ENCODE data around the gene COL2A1. TPM values are rescaled to one million over a fixed set of nuclear protein-coding genes. Genes with fewer than 3 reads are reported as not detected.

Gene COL2A1
- total RNA-seq, 1 experiment from 2014 or later: 201 TPM

DNA sequence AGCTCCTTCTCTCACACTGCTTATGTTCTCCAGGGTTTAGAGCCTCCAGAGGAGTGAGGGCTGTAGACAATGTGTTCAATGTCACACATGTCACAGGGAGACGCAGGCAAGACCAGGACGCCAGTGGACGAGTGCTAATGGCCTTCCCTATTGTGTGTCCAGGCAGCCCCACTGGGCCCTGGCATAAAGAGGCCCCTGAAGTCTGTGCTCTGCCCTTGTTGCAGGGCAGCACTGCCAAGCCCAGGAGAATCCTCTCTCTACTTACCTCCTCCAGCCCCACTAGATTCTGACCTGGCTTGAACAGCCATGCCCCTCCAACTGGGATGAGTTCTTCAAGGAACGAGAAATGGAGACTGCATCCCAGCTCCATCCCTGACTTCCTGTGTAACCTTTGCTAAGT is 65.7 kb downstream of the COL2A1 start:
- intact Hi-C loops (cut with micrococcal nuclease; ENCODE audit: unreplicated experiment): no loop called here
- Mint-ChIP-seq H3K9me3 (ENCODE audit: unreplicated experiment) (no peaks in the 10 kb centered on the region), H3K27me3 (ENCODE audit: insufficient read depth, unreplicated experiment) (no peaks in the 10 kb centered on the region), H3K27ac (ENCODE audit: unreplicated experiment) (no peak overlapping the region), H3K36me3 (ENCODE audit: insufficient read depth, unreplicated experiment) (no peaks in the 10 kb centered on the region), H3K4me3 (ENCODE audit: unreplicated experiment) (no peak overlapping the region), H3K4me1 (ENCODE audit: low read depth, unreplicated experiment) (peaks cover 13% of the 10 kb centered on the region)
- Histone ChIP-seq H3K4me1 (peaks cover 6% of the 10 kb centered on the region; the same call in 1 of the 2 replicates), H3K36me3 (ENCODE audit: control insufficient read depth, insufficient read depth, low read length) (no peaks in the 10 kb centered on the region), H3K4me3 (ENCODE audit: low read depth, low read length) (no peak overlapping the region), H3K9me3 (no peaks in the 10 kb centered on the region), H3K27me3 (replicated peaks; ENCODE audit: control insufficient read depth, insufficient read depth, low read length) (no peaks in the 10 kb centered on the region)
- DNase-seq: no peak
- TF ChIP-seq, protein P1, sequence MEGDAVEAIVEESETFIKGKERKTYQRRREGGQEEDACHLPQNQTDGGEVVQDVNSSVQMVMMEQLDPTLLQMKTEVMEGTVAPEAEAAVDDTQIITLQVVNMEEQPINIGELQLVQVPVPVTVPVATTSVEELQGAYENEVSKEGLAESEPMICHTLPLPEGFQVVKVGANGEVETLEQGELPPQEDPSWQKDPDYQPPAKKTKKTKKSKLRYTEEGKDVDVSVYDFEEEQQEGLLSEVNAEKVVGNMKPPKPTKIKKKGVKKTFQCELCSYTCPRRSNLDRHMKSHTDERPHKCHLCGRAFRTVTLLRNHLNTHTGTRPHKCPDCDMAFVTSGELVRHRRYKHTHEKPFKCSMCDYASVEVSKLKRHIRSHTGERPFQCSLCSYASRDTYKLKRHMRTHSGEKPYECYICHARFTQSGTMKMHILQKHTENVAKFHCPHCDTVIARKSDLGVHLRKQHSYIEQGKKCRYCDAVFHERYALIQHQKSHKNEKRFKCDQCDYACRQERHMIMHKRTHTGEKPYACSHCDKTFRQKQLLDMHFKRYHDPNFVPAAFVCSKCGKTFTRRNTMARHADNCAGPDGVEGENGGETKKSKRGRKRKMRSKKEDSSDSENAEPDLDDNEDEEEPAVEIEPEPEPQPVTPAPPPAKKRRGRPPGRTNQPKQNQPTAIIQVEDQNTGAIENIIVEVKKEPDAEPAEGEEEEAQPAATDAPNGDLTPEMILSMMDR (IDR thresholded peaks at IDR 0.05; ENCODE audit: insufficient read depth in 1 of 2, low read depth in 1 of 2, low read length in 1 of 2, severe bottlenecking in 1 of 2, unreplicated experiment in 1 of 2): no peak
- POLR2A ChIA-PET: no interaction called here
- no TSS peak for BruUV-seq (replicated peaks)
- CTCF ChIA-PET: interaction anchor here (1.8 kb wide), 1 partner anchor 33 kb away, joined by 4 read pairs; no protein-coding TSS in a partner anchor

DNA sequence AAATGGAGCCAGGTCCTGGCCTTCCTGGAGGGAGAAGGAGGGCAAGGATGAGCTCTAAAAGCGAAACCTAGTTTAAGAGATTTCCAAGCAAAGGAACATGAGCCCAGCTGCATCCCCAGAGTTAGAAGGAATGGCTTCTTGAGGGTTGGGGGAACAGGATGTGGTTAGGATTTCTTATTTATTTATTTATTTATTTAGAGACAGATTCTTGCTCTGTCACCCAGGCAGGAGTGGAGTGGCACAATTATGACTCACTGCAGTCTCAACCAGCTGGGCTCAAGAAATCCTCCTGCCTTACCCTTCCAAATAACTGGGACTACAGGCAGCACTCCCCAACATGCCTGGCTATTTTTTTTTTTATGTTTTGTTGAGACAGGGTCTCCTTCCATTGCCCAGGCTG is 66.2 kb downstream of the COL2A1 start:
- DNase-seq: no peak
- H3K27me3 Mint-ChIP-seq (ENCODE audit: insufficient read depth, unreplicated experiment): no peaks in the 10 kb centered on the region
- no peaks in the 10 kb centered on the region for H3K36me3 ChIP-seq (ENCODE audit: control insufficient read depth, insufficient read depth, low read length)
- POLR2A ChIA-PET: no interaction called here
- TF ChIP-seq, protein P1 (IDR thresholded peaks at IDR 0.05; ENCODE audit: insufficient read depth in 1 of 2, low read depth in 1 of 2, low read length in 1 of 2, severe bottlenecking in 1 of 2, unreplicated experiment in 1 of 2): no peak
- no peaks in the 10 kb centered on the region for H3K27me3 ChIP-seq (replicated peaks; ENCODE audit: control insufficient read depth, insufficient read depth, low read length)
- H3K4me3 ChIP-seq (ENCODE audit: low read depth, low read length): no peak overlapping the region
- BruUV-seq (replicated peaks): no TSS peak
- H3K27ac Mint-ChIP-seq (ENCODE audit: unreplicated experiment): no peak overlapping the region
- peaks cover 13% of the 10 kb centered on the region for H3K4me1 Mint-ChIP-seq (ENCODE audit: low read depth, unreplicated experiment)
- H3K36me3 Mint-ChIP-seq (ENCODE audit: insufficient read depth, unreplicated experiment): no peaks in the 10 kb centered on the region
- H3K9me3 ChIP-seq: no peaks in the 10 kb centered on the region
- H3K4me1 ChIP-seq: peaks cover 6% of the 10 kb centered on the region; the same call in 1 of the 2 replicates
- intact Hi-C loops (cut with micrococcal nuclease; ENCODE audit: unreplicated experiment): no loop called here
- H3K9me3 Mint-ChIP-seq (ENCODE audit: unreplicated experiment): no peaks in the 10 kb centered on the region
- CTCF ChIA-PET: interaction anchor here (0.5 to 1.8 kb wide), 2 partner anchors 32 to 650 kb away, joined by 4 to 5 read pairs; no protein-coding TSS in a partner anchor
- no peak overlapping the region for H3K4me3 Mint-ChIP-seq (ENCODE audit: unreplicated experiment)

DNA sequence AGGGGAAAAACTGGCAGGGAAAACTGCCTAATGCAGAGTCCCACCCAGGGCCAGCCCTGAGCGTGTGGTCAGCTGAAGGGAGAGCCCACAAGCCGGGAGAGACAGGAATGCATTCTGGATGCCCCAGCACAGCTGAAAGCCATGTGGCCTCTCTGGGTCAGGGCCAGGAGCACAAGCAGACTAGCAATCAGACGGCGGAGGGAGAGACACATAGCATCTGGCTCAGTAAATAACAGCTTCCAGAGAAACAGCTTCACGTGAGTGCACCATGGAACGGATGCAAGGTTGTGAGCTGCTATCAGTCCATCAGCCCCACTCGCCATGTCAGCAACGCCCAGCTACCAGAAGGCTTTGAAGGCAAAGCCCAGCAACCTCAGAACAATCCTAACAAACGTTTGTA is 69.1 kb downstream of the COL2A1 start:
- Histone ChIP-seq H3K27me3 (replicated peaks; ENCODE audit: control insufficient read depth, insufficient read depth, low read length) (no peaks in the 10 kb centered on the region), H3K36me3 (ENCODE audit: control insufficient read depth, insufficient read depth, low read length) (no peaks in the 10 kb centered on the region), H3K9me3 (no peaks in the 10 kb centered on the region), H3K4me3 (ENCODE audit: low read depth, low read length) (no peak overlapping the region), H3K4me1 (peaks cover 20% of the 10 kb centered on the region)
- no peaks in the 10 kb centered on the region for H3K36me3 Mint-ChIP-seq (ENCODE audit: insufficient read depth, unreplicated experiment)
- no peak overlapping the region for H3K27ac Mint-ChIP-seq (ENCODE audit: unreplicated experiment)
- TF ChIP-seq, protein P1 (IDR thresholded peaks at IDR 0.05; ENCODE audit: insufficient read depth in 1 of 2, low read depth in 1 of 2, low read length in 1 of 2, severe bottlenecking in 1 of 2, unreplicated experiment in 1 of 2): no peak
- H3K4me1 Mint-ChIP-seq (ENCODE audit: low read depth, unreplicated experiment): peaks cover 17% of the 10 kb centered on the region
- no peaks in the 10 kb centered on the region for H3K9me3 Mint-ChIP-seq (ENCODE audit: unreplicated experiment)
- CTCF ChIA-PET: interaction anchor here (1.0 to 1.6 kb wide), 3 partner anchors 14 to 30 kb away, joined by 3 to 6 read pairs (median 5); partner anchors contain the start of gene VDR
- DNase-seq: no peak
- intact Hi-C loops (cut with micrococcal nuclease; ENCODE audit: unreplicated experiment): no loop called here
- POLR2A ChIA-PET: interaction anchor here (0.9 kb wide), 1 partner anchor 30 kb away, joined by 3 read pairs; the partner anchor contains the start of gene VDR
- BruUV-seq (replicated peaks): no TSS peak
- H3K4me3 Mint-ChIP-seq (ENCODE audit: unreplicated experiment): no peak overlapping the region
- no peaks in the 10 kb centered on the region for H3K27me3 Mint-ChIP-seq (ENCODE audit: insufficient read depth, unreplicated experiment)
